8988T (cell line): ENCODE measurements around the gene IL17RC.
A peak's percentile ranks its signal among the peaks of the same experiment; 100 is the strongest.

ENCODE experiments used
- DNase-seq: peaks from one replicate; pipeline ENCODE4 v3.0.0; 2011

The IL17RC gene

GRCh38 chr3:9947025-9947995 lies 30.4 kb downstream of the IL17RC start:
- DNase-seq: peak; percentile 95

DNA sequence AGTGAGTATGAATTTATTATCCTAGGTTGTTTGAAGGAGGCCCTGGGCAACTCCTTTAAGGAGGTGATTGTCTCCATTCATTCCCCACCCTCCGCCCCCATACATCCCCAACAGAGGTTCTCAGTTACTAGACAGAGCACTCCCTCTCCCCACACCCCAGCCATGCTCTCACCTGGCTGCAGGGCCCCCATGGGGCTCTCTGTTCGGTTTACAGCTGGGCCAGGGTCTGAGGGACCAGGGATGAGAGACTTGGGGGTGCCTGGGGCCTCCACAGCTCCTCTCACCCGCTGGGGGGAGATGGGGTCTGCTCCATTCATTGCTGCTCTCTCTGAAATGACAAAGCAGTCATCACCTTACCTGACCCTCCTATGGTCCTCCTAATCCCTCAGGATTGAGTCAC lies 31.7 kb downstream of the IL17RC start:
- no peak for DNase-seq

DNA sequence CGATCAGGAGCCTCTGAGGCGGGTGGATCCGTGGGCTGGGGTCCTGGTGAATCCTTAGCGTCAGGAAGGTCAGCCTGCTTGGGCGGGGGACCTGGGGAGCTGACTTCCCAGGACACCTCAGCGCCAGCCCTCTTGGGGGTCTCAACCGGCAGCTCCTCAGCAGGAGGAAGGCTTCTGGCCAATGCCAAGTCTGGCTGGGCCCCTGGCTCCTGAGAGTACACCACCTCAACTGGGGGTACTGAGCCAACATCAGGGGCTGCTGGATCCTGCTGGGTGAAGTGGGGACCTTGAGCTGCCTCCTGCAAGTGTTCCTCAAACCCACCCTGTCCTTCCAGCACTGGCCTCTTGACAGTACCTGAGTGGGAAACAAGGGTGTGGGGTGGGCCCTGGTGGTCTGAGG lies 32.2 kb downstream of the IL17RC start:
- no peak for DNase-seq

DNA sequence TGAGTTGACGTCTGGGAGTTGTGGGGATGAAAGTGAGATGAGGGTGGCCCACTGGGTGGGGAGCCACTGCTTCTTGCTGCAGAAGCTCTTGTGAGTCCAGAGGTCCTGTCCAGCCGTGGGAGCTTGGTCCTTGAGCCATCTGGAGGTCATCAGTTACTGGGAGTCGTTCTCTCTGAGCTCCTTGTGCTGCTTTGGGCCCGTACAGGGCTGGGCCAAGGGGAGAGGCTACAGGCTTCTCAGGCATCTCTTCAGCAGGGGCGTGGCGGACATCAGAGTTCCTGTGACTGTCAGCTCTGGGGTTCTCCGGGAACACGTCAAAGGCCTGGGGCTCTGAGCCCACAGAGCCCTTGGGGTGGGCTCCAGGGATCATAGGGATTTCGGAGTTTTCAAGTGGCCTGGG lies 32.7 kb downstream of the IL17RC start:
- no peak for DNase-seq

DNA sequence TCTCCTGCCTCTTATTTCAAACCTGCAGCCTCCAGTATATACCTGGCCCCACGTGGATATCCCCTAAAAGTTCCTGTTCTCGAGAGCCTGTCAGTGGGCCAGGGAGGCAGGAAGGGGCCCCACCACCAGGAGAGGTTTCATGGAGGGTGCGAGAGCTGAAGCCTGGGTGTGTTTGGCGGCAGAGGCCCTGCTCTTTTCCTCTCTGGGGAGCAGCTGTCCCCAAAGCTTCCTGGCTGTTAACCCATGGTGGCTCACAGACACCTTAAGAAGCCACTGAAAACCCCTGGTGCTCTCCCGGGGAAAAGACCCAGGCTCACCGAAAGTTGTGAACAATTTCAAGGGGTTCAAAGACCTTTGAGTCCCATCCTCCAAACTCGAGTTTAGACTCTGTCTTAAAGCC lies 34.2 kb downstream of the IL17RC start:
- no peak for DNase-seq

- DNase-seq: no peak
Measured at GRCh38 chr3:9951598-9951961, 34.7 kb downstream of the IL17RC start.

- DNase-seq: no peak
Measured at GRCh38 chr3:9951962-9952805, 35.3 kb downstream of the IL17RC start, which contains the start of gene PRRT3. PRRT3 (minus strand) TSS chr3:9952408; CDS start chr3:9950115, 2,293 bp downstream.

DNA sequence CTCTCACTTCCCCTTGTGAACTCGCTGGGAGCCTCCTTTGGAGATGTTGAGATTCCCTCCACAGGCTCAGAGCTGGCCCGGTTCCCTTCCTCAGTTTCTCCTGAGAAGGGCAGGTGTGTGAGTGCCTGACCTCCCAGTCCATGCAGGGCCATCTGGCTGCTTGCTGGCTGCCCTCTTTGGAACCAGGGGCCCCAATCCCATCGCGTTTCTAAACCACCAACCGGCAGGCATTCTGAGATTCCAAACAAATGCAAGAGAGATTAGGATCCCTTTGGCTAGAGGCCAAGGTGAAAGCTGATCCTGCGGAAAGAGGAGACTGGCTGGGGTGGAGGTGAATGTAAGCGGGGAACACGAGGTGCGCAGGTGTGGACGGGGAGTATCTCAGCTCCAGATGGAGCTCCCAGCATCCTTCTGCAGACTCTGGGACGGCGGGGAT lies 38.2 kb downstream of the IL17RC start:
- no peak for DNase-seq

DNA sequence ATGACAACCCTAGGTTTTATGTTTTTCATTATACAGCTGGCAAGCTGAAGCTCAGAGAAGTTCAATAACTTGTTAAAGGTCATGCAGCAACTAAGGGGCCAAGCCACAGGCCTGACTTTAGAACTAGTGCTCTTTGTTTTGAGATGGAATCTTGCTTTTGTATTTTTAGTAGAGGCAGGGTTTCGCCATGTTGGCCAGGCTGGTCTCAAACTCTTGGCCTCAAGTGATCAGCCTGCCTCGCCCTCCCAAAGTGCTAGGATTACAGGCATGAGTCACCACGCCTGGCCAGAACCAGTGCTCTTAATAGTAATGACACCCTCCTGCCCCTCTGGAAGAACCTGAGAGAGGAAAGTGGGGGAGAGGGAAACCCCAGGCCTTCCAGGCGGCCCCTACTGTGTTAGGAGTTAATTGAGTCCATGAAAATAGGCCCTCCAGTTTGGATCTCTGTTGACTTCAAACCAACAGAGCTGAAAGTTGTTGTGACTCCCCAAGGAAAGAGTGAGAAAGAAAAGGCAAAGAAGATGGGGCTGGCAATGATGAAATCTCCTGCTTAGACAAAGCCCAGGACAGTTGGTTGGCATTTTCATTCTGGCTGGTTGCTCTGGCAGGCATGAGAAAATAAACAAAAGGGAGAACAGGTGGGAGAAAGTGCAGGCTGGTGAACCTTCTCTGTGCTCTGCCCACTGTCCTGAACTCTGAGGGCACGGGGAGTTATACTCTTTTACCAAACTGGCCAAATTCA lies 38.9 kb downstream of the IL17RC start:
- DNase-seq: no peak

- no peak for DNase-seq
Measured at GRCh38 chr3:9957214-9957613, 40.3 kb downstream of the IL17RC start.

- no peak for DNase-seq
Measured at GRCh38 chr3:9965200-9965875, 48.4 kb downstream of the IL17RC start.

DNA sequence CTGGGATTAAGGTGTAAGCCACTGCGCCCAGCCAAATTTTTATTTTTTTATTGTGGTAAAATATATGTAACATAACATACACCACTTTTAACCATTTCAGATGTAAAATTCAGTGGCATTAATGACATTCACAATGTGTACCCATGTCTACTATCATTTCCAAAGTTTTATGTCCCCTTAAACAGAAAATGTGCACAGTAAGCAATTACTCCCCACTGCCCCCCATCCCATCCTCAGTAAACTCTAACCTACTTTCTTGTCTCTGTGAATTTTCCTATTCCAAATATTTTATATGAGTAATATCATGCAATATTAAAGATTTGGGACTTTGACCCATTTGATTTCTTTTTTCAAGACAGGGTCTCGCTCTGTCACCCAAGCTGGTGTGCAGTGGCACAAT lies 49.9 kb downstream of the IL17RC start:
- DNase-seq: no peak

- no peak for DNase-seq
Measured at GRCh38 chr3:9969632-9970019, 52.7 kb downstream of the IL17RC start.

DNA sequence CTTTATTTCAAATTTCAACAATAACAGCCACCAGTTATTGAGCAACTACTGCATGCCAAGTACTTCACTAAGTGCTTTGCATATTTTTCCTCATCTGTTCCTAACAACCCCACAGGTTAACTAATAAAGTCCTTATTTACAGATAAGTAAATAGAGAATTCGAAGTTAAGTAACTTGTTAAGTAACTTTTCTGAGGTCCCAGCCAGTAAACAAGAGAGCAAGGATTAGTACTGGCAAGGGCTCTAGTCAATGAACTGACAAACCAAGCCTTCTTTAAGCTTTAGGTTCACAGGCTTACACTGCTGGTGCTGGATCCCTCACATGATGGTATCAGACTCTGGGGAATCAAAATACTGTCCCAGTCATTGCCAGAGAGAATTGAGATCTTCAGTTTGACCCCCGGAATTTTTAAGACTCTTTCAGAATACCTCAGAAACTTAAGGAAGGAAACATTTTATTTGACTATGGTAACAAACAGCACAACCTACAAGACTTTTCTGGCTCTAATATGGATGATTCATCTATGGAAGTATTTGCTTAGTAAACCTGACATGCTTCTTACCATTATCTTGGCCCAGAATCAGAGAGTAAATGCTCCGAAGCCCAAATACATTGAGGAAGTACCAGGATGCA lies 53.2 kb downstream of the IL17RC start:
- no peak for DNase-seq

DNA sequence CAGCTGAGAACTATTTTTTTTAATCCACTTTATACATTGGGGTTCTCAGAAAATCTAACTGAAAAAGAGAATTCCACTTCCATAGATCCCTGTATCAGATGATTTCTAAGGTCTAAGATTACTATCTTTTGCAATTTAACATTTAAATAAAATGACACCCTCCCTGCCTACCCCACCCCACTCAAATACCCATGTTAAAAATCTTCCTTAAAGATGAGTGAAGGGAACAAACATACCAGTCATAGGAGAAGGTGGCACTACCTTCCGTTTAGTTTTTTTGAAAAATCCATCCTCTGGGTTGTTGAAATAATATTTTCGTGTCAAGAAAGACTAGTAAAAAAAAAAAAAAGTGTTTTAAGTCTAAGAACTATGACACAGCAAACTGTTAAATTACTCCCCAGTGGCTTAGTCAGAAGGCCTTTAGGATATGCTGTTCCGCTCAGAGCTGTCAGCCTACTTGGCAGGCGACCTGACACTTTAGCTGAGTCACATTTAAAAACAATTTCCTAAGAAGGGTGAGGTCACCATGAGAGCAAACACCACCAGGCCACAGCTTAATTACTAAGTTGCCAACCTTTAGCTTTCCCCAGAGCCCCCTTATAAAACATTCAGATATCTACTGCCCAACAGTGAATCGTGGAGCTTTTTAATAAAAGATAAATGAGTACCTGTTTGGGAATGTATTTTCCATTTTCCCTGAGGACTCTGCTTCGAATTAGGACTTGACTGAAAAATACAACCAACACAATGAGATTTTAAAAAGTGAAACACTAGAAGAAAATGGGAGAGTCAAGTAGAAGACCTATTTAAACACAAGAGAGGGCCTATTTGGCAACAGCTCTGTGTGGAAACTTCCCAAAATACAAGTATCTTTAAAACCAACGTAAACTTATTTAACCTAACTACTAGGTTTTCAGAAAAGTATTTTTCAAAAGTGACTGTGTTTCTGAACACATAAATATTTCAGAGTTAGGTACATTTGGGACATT lies 60.1 kb downstream of the IL17RC start:
- no peak for DNase-seq

- DNase-seq: no peak
Measured at GRCh38 chr3:9978710-9979305, 61.9 kb downstream of the IL17RC start.

- DNase-seq: no peak
Measured at GRCh38 chr3:9980251-9980650, 63.4 kb downstream of the IL17RC start.
